Stimulated activated CD8-positive, alpha-beta memory T cell treated with anti-CD3 and anti-CD28 coated beads, Interleukin-7, amount 100 ng/mL, for 1 hour (primary cell): ENCODE measurements around the gene TBX5.

Source experiments
- DNase-seq, 2 donors: peaks; one replicate each; pipeline ENCODE4 v3.0.0-alpha.2; 2020; ENCODE audit warnings: low read depth in 2 of 2

Gene TBX5

GRCh38 chr12:114320968-114321367 lies 85.0 kb downstream of the TBX5 start:
- DNase-seq = no peak

GRCh38 chr12:114320101-114320500 lies 85.8 kb downstream of the TBX5 start:
- DNase-seq = no peak

GRCh38 chr12:114319422-114319821 lies 86.5 kb downstream of the TBX5 start:
- DNase-seq = no peak

GRCh38 chr12:114318984-114319383 lies 87.0 kb downstream of the TBX5 start:
- no peak for DNase-seq

GRCh38 chr12:114316076-114316475 lies 89.9 kb downstream of the TBX5 start:
- no peak for DNase-seq

- DNase-seq = no peak
Observed at GRCh38 chr12:114314974-114315720, 90.8 kb downstream of the TBX5 start.

- DNase-seq = no peak
Observed at GRCh38 chr12:114314403-114314802, 91.5 kb downstream of the TBX5 start.

- no peak for DNase-seq
Observed at GRCh38 chr12:114313910-114314309, 92.0 kb downstream of the TBX5 start.

- DNase-seq = no peak
Observed at GRCh38 chr12:114311974-114312373, 94.0 kb downstream of the TBX5 start.

- DNase-seq = no peak
Observed at GRCh38 chr12:114306646-114307045, 99.3 kb downstream of the TBX5 start.

GRCh38 chr12:114305446-114305845 lies 100.5 kb downstream of the TBX5 start:
- no peak for DNase-seq
